Esophagus muscularis mucosa (tissue), 4 donors: ENCODE data around the gene ZNF750.

Experiments used
- EP300 ChIP-seq: sonication (generic); formaldehyde crosslinking; IDR thresholded peaks from one replicate; pipeline ENCODE4 v1.6.1; 2017; ENCODE audit warnings: antibody characterized with exemption
- POLR2AphosphoS5 ChIP-seq, 2 donors: sonication (generic); formaldehyde crosslinking; IDR thresholded peaks; one replicate each; pipeline ENCODE4 v1.6.1; 2017; ENCODE audit warnings: antibody characterized with exemption in 2 of 2
- TF ChIP-seq, protein P1 (sequence below), 3 experiments: fragments of 200-600 bp in 2 of 3; fragments of 450-650 bp in 1 of 3; sonication (generic) in 2 of 3; IDR thresholded peaks; one replicate each; pipeline ENCODE4 v1.5.1; 2017 to 2019; ENCODE audit warnings: antibody characterized with exemption in 3 of 3, mild to moderate bottlenecking in 2 of 3, moderate library complexity in 1 of 3

DNA sequence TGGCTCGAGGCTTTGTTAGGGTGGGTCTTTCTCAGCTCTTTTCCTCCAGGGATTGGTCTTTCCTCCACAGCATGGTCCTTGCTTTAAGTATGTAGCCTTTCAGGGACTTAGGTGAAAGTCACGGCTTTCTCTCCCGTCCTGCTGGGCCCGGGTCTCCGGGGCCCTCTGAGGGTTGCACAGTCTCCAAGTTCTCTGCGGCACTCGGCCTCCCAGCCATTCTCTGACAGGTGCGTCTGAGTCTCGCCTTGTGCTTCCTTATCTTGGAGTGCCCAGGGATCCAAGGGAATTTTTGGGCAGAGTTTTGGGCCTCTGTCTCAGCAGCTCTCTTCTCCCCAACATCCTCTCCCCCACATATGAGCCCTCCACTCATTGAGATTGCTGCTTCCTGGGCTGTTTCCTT is 36.6 kb downstream of the ZNF750 start:
- TF ChIP-seq POLR2AphosphoS5 (IDR thresholded peaks at IDR 0.05): no peak
- TF ChIP-seq, protein P1, sequence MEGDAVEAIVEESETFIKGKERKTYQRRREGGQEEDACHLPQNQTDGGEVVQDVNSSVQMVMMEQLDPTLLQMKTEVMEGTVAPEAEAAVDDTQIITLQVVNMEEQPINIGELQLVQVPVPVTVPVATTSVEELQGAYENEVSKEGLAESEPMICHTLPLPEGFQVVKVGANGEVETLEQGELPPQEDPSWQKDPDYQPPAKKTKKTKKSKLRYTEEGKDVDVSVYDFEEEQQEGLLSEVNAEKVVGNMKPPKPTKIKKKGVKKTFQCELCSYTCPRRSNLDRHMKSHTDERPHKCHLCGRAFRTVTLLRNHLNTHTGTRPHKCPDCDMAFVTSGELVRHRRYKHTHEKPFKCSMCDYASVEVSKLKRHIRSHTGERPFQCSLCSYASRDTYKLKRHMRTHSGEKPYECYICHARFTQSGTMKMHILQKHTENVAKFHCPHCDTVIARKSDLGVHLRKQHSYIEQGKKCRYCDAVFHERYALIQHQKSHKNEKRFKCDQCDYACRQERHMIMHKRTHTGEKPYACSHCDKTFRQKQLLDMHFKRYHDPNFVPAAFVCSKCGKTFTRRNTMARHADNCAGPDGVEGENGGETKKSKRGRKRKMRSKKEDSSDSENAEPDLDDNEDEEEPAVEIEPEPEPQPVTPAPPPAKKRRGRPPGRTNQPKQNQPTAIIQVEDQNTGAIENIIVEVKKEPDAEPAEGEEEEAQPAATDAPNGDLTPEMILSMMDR (IDR thresholded peaks at IDR 0.05): no peak
- TF ChIP-seq EP300: no peak
